ENCODE results near the gene PLSCR4. TPM values are rescaled to one million over a fixed set of nuclear protein-coding genes. Genes with fewer than 3 reads are reported as not detected.
A peak's percentile ranks its signal among the peaks of the same experiment; 100 is the strongest.

The PLSCR4 gene
- total and polyA plus RNA-seq, 2 experiments from 2014 or later, result 40.3 to 63.4 TPM

DNA sequence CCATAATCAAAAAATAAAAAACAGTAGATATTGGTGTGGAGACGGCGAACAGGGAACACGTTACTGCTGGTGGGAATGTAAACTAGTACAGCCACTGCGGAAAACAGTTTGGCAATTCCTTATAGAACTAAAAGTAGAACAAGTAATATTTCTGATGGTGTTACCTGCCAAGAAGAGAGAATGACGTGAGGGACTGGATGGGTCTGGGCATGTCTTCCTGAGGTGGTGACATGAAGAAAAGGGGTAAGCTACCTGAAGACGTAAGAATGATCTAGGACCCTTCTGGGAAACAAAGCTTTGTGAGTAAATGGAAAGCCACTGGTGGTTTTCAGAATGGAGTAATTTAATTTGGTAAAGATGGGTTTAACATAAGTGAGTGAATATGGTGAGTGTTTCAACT, 70.5 kb downstream of the PLSCR4 start:
- TF ChIP-seq EZH2phosphoT487 (IDR thresholded peaks at IDR 0.05; ENCODE audit: insufficient read depth, low read depth) (no peak), EZH2 (IDR thresholded peaks at IDR 0.05; ENCODE audit: insufficient read depth, poor library complexity, severe bottlenecking) (no peak)
- H3K4me1 ChIP-seq (ENCODE audit: insufficient read depth), result 0 out of 2 replicates have a peak, but pooled peaks cover 4% of the 10 kb centered on the region
- DNase-seq, result no peak
- no peaks in the 10 kb centered on the region for H3K79me2 ChIP-seq (ENCODE audit: insufficient read depth)
- no peaks in the 10 kb centered on the region for H3K36me3 ChIP-seq (ENCODE audit: low read depth)
- no peak overlapping the region for H3K9ac ChIP-seq
- no peaks in the 10 kb centered on the region for H3K9me3 ChIP-seq (ENCODE audit: low read depth)
- no peak overlapping the region for H3K4me2 ChIP-seq (ENCODE audit: unreplicated experiment)
- no peak overlapping the region for H3K4me3 ChIP-seq
- no peaks in the 10 kb centered on the region for H3K9me2 ChIP-seq (ENCODE audit: insufficient read depth)
- no peaks in the 10 kb centered on the region for H3K27me3 ChIP-seq (replicated peaks; ENCODE audit: insufficient read depth)
- in situ Hi-C loops (cut with MboI), result no loop called here
- H3F3A ChIP-seq (ENCODE audit: insufficient read depth), result peaks cover 5% of the 10 kb centered on the region; the same call in 1 of the 2 replicates
- no peak overlapping the region for H2AFZ ChIP-seq
- 93 to 99% methylated on average over 6 of the region's 6 CpGs for WGBS, 2 experiments (ENCODE audit: low coverage in 1 of 2, low lambda C conversion rate in 2 of 2, missing lambda C conversion rate in 2 of 2)
- no peaks in the 10 kb centered on the region for H4K20me1 ChIP-seq (ENCODE audit: insufficient read depth)
- no peak overlapping the region for H3K27ac ChIP-seq

DNA sequence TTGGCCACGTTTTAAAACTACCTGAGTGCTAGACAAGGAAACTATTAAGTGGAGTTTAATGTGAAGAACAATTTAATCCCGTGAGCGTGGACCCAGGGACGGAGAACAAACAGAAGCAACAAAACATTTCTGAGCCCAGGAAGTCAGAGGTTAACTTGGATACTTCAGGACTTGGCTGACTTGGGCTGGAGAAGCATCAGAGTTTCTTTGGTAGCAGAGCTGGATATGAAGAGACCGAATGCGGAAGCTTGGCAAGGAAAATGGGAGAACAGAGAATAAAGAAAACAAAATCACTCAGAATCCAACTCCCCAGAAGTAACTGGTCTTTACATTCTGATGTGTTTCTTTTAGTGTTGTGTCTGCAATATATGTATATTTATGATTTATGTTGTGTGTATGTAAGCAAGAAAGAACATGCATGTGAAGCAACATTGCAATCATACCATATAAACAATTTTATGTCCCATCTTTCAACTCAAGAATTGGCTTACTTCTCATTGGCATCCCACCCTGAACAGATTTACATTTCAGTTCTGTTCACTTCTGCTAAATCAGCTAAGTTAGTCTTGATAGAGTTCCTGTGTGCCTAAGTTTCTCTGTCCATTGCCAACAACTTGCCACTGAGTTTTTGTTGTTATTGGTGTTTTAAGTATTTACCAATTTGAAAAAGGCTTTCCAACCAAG, 72.8 kb downstream of the PLSCR4 start:
- in situ Hi-C loops (cut with MboI), result loop anchor here (10.0 kb wide), 1 partner anchor 113 kb away; no protein-coding TSS in a partner anchor

DNA sequence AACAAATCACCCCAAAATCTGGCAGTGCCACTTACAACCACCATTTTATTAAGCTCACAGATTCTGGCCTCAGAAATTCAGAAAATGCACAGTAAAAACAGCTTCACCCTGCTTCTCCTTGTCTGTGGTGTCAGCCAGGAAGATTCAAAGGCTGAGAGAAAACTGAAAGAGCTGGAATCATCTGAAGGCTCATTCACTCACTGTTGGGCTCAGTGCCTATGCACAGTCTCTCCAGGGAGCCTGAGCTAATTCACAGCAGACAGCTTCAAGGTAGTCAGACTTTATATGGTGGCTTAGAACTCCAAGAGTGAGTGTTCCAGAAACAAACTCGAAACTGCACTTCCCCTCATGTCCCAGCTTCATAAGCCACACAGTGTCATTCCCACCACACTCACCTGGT, 73.4 kb downstream of the PLSCR4 start:
- H3K27ac ChIP-seq, result no peak overlapping the region
- no peak for TF ChIP-seq EZH2 (IDR thresholded peaks at IDR 0.05; ENCODE audit: insufficient read depth, poor library complexity, severe bottlenecking)
- TF ChIP-seq EZH2phosphoT487 (IDR thresholded peaks at IDR 0.05; ENCODE audit: insufficient read depth, low read depth), result no peak
- no peak overlapping the region for H2AFZ ChIP-seq
- H3K9ac ChIP-seq, result no peak overlapping the region
- no peaks in the 10 kb centered on the region for H3K9me2 ChIP-seq (ENCODE audit: insufficient read depth)
- DNase-seq, result peak; percentile 19
- peaks cover 4% of the 10 kb centered on the region for H3K4me1 ChIP-seq (ENCODE audit: insufficient read depth)
- H3K4me2 ChIP-seq (ENCODE audit: unreplicated experiment), result no peak overlapping the region
- H3K36me3 ChIP-seq (ENCODE audit: low read depth), result no peaks in the 10 kb centered on the region
- H3K9me3 ChIP-seq (ENCODE audit: low read depth), result no peaks in the 10 kb centered on the region
- H3K79me2 ChIP-seq (ENCODE audit: insufficient read depth), result no peaks in the 10 kb centered on the region
- peaks cover 5% of the 10 kb centered on the region; the same call in 1 of the 2 replicates for H3F3A ChIP-seq (ENCODE audit: insufficient read depth)
- H3K27me3 ChIP-seq (replicated peaks; ENCODE audit: insufficient read depth), result no peaks in the 10 kb centered on the region
- H4K20me1 ChIP-seq (ENCODE audit: insufficient read depth), result no peaks in the 10 kb centered on the region
- whole genome bisulfite sequencing, 2 experiments (ENCODE audit: low coverage in 1 of 2, low lambda C conversion rate in 2 of 2, missing lambda C conversion rate in 2 of 2), result 20 to 33% methylated on average over 1 of the region's 1 CpG
- no peak overlapping the region for H3K4me3 ChIP-seq
- in situ Hi-C loops (cut with MboI), result loop anchor here (10.0 kb wide), 1 partner anchor 113 kb away; no protein-coding TSS in a partner anchor

More for the DNA sequence above, 72.8 kb downstream of the PLSCR4 start:
- H3K79me2 ChIP-seq (ENCODE audit: insufficient read depth), result no peaks in the 10 kb centered on the region
- no peak overlapping the region for H3K27ac ChIP-seq
- no peak overlapping the region for H3K4me2 ChIP-seq (ENCODE audit: unreplicated experiment)
- H3K4me1 ChIP-seq (ENCODE audit: insufficient read depth), result no peaks in the 10 kb centered on the region
- H3K4me3 ChIP-seq, result no peak overlapping the region
- H3K9me3 ChIP-seq (ENCODE audit: low read depth), result no peaks in the 10 kb centered on the region
- 67 to 76% methylated on average over 6 of the region's 6 CpGs for WGBS, 2 experiments (ENCODE audit: low coverage in 1 of 2, low lambda C conversion rate in 2 of 2, missing lambda C conversion rate in 2 of 2)
- H3K9me2 ChIP-seq (ENCODE audit: insufficient read depth), result no peaks in the 10 kb centered on the region
- H3F3A ChIP-seq (ENCODE audit: insufficient read depth), result peaks cover 5% of the 10 kb centered on the region; the same call in 1 of the 2 replicates
- H3K9ac ChIP-seq, result no peak overlapping the region
- no peaks in the 10 kb centered on the region for H3K36me3 ChIP-seq (ENCODE audit: low read depth)
- no peaks in the 10 kb centered on the region for H3K27me3 ChIP-seq (replicated peaks; ENCODE audit: insufficient read depth)
- no peak for DNase-seq
- TF ChIP-seq EZH2 (IDR thresholded peaks at IDR 0.05; ENCODE audit: insufficient read depth, poor library complexity, severe bottlenecking) (no peak), EZH2phosphoT487 (IDR thresholded peaks at IDR 0.05; ENCODE audit: insufficient read depth, low read depth) (no peak)
- no peak overlapping the region for H2AFZ ChIP-seq
- H4K20me1 ChIP-seq (ENCODE audit: insufficient read depth), result no peaks in the 10 kb centered on the region

DNA sequence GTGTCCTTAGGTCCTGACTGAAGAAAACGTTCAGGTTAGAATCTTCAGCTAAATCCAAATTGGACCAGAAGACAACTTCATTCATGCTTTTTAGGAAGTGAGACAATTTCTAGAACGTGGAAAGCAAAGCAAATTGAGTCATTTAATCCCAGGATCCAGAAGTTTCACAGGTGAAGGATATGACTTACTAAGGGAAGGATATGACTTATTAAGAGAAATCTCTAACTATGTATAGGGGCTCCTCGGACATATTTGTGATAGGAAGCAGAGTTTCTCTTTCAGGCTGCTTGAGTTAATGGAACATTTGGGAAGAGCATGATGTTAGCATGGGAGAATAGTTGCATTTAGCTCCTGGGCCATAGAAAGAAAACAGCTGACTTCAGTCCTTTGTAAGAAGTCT, 73.8 kb downstream of the PLSCR4 start:
- Histone ChIP-seq H3K9me3 (ENCODE audit: low read depth) (no peaks in the 10 kb centered on the region), H3K4me1 (ENCODE audit: insufficient read depth) (peaks cover 9% of the 10 kb centered on the region), H3K4me2 (ENCODE audit: unreplicated experiment) (no peak overlapping the region), H3K4me3 (no peak overlapping the region), H4K20me1 (ENCODE audit: insufficient read depth) (no peaks in the 10 kb centered on the region), H3K27me3 (replicated peaks; ENCODE audit: insufficient read depth) (no peaks in the 10 kb centered on the region), H3K9ac (no peak overlapping the region), H3K36me3 (ENCODE audit: low read depth) (no peaks in the 10 kb centered on the region), H3F3A (ENCODE audit: insufficient read depth) (peaks cover 5% of the 10 kb centered on the region; the same call in 1 of the 2 replicates), H3K27ac (no peak overlapping the region), H2AFZ (no peak overlapping the region), H3K9me2 (ENCODE audit: insufficient read depth) (no peaks in the 10 kb centered on the region), H3K79me2 (ENCODE audit: insufficient read depth) (no peaks in the 10 kb centered on the region)
- no peak for DNase-seq
- WGBS, 2 experiments (ENCODE audit: low coverage in 1 of 2, low lambda C conversion rate in 2 of 2, missing lambda C conversion rate in 2 of 2), result 73 to 77% methylated on average over 3 of the region's 3 CpGs
- in situ Hi-C loops (cut with MboI), result loop anchor here (10.0 kb wide), 1 partner anchor 112 kb away; no protein-coding TSS in a partner anchor
- no peak for TF ChIP-seq EZH2phosphoT487 (IDR thresholded peaks at IDR 0.05; ENCODE audit: insufficient read depth, low read depth)
- TF ChIP-seq EZH2 (IDR thresholded peaks at IDR 0.05; ENCODE audit: insufficient read depth, poor library complexity, severe bottlenecking), result no peak
